Activated CD4-positive, alpha-beta T cell treated with anti-CD3 and anti-CD28 coated beads, Interleukin-2, Interleukin-6, amounts not matched to agents 100 ng/mL and 50 ng/mL, durations not matched to agents 16 hours and 8 hours (primary cell): ENCODE data around the gene TOGARAM1.
A peak's percentile ranks its signal among the peaks of the same experiment; 100 is the strongest.
"Not testable (repeated sequence)": the region's sequence is repeated elsewhere in the genome, so short reads cannot be mapped to it uniquely, and the experiment has no call there.

ENCODE experiments used
- DNase-seq: peaks from one replicate; pipeline ENCODE4 v3.0.0-alpha.2; 2020

Gene TOGARAM1

GRCh38 chr14:45051180-45051579 is 89.2 kb downstream of the TOGARAM1 start:
- DNase-seq: no peak

- DNase-seq: no peak
Measured at GRCh38 chr14:45051896-45052295, 89.9 kb downstream of the TOGARAM1 start.

- DNase-seq: no peak
Measured at GRCh38 chr14:45057349-45057748, 95.4 kb downstream of the TOGARAM1 start.

- DNase-seq: no peak
Measured at GRCh38 chr14:45057881-45058364, 95.9 kb downstream of the TOGARAM1 start.

- no peak for DNase-seq
Measured at GRCh38 chr14:45060551-45060950, 98.6 kb downstream of the TOGARAM1 start.

- no peak for DNase-seq
Measured at GRCh38 chr14:45065540-45065939, 103.5 kb downstream of the TOGARAM1 start.

- DNase-seq: no peak
Measured at GRCh38 chr14:45065956-45066355, 104.0 kb downstream of the TOGARAM1 start.

- DNase-seq: no peak
Measured at GRCh38 chr14:45066667-45067066, 104.7 kb downstream of the TOGARAM1 start.

GRCh38 chr14:45068396-45068795 is 106.4 kb downstream of the TOGARAM1 start:
- DNase-seq: no peak

GRCh38 chr14:45070215-45070614 is 108.2 kb downstream of the TOGARAM1 start:
- no peak for DNase-seq

- DNase-seq: no peak
Measured at GRCh38 chr14:45072126-45072525, 110.1 kb downstream of the TOGARAM1 start.

GRCh38 chr14:45073231-45073879 is 111.4 kb downstream of the TOGARAM1 start:
- no peak for DNase-seq

- DNase-seq: no peak
Measured at GRCh38 chr14:45078323-45078722, 116.3 kb downstream of the TOGARAM1 start.

- DNase-seq: not testable (repeated sequence)
Measured at GRCh38 chr14:45080416-45080968, 118.5 kb downstream of the TOGARAM1 start.

- not testable (repeated sequence) for DNase-seq
Measured at GRCh38 chr14:45081096-45081495, 119.1 kb downstream of the TOGARAM1 start.

GRCh38 chr14:45082420-45082819 is 120.4 kb downstream of the TOGARAM1 start:
- no peak for DNase-seq

- no peak for DNase-seq
Measured at GRCh38 chr14:45083617-45083975, 121.6 kb downstream of the TOGARAM1 start.

- DNase-seq: peak; percentile 97
Measured at GRCh38 chr14:45083976-45084722, 122.2 kb downstream of the TOGARAM1 start, which contains the start of gene PRPF39. Gene PRPF39 (plus strand): TSS chr14:45084116. CDS start chr14:45095240, 11,124 bp downstream.

- no peak for DNase-seq
Measured at GRCh38 chr14:45084946-45085346, 123.0 kb downstream of the TOGARAM1 start.

- DNase-seq: peak; percentile 78
Measured at GRCh38 chr14:45089813-45090212, 127.8 kb downstream of the TOGARAM1 start.

GRCh38 chr14:45091710-45092109 is 129.7 kb downstream of the TOGARAM1 start:
- DNase-seq: no peak

- no peak for DNase-seq
Measured at GRCh38 chr14:45094275-45094674, 132.3 kb downstream of the TOGARAM1 start.

GRCh38 chr14:45095143-45095542 is 133.2 kb downstream of the TOGARAM1 start:
- peak; percentile 38 for DNase-seq

- no peak for DNase-seq
Measured at GRCh38 chr14:45096218-45096617, 134.2 kb downstream of the TOGARAM1 start.
